Activated gamma-delta T cell treated with anti-CD3 and anti-CD28 coated beads, Interleukin-2, amount 50 U/mL, for 16 hours (primary cell): Measurements from ENCODE around the gene DLX2.

Experiments used
- DNase-seq: peaks from one replicate; pipeline ENCODE4 v3.0.0-alpha.2; 2020; ENCODE audit warnings: low read depth

The DLX2 gene

GRCh38 chr2:172053486-172053885 lies 49.2 kb downstream of the DLX2 start:
- no peak for DNase-seq

- no peak for DNase-seq
Measured at GRCh38 chr2:172052000-172052983, 50.4 kb downstream of the DLX2 start.

- no peak for DNase-seq
Measured at GRCh38 chr2:172050479-172051125, 52.1 kb downstream of the DLX2 start.

GRCh38 chr2:172049567-172050120 lies 53.1 kb downstream of the DLX2 start:
- DNase-seq: no peak
